PC-3 (cell line): ENCODE data around the gene WAC. TPM values are rescaled to one million over a fixed set of nuclear protein-coding genes. Genes with fewer than 3 reads are reported as not detected.

Experiments used
- ATAC-seq: fragments of 200-7000 bp; cut with Tn5 transposase; 2 replicates; pipeline ENCODE4 v1.9.1; 2020; ENCODE audit warnings: mild to moderate bottlenecking, moderate library complexity
- BruUV-seq: library from RNA; stranded (reverse); fragments of 400-500 nt; replicated peaks from 2 replicates; lab custom pipeline; 2021; lab: Mats Ljungman, UMichigan
- CTCF ChIA-PET: fragments of 300-600 bp; sonication (Branson Sonifier 250); formaldehyde crosslinking; loops from one replicate; lab custom pipeline; 2022; ENCODE audit warnings: antibody characterized with exemption; lab: Charles Lee
- POLR2A ChIA-PET: fragments of 300-600 bp; sonication (Branson Sonifier 250); formaldehyde crosslinking; loops from one replicate; lab custom pipeline; 2022; ENCODE audit warnings: antibody characterized with exemption; ENCODE audit not compliant: unreplicated experiment; lab: Charles Lee
- DNase-seq: peaks from one replicate; pipeline ENCODE4 v3.0.0-alpha.2; 2015
- H2AFZ ChIP-seq: fragments of 300-600 bp; sonication (generic); 2 replicates; pipeline ENCODE4 v1.6.0; 2016; ENCODE audit warnings: antibody characterized with exemption, low read length
- H3F3A ChIP-seq: fragments of 300-600 bp; sonication (generic); one replicate; pipeline ENCODE4 v1.6.0; 2017; ENCODE audit warnings: antibody characterized with exemption, low read length, control low read depth, mild to moderate bottlenecking; ENCODE audit not compliant: unreplicated experiment
- H3K27ac ChIP-seq: fragments of 300-600 bp; sonication (generic); 2 replicates; pipeline ENCODE4 v1.5.1; 2016; ENCODE audit warnings: mild to moderate bottlenecking, low read length
- H3K27me3 ChIP-seq: fragments of 300-600 bp; sonication (generic); 2 replicates; pipeline ENCODE4 v1.6.1; 2016; ENCODE audit warnings: low read length, mixed read lengths
- H3K36me3 ChIP-seq: fragments of 300-600 bp; sonication (generic); 2 replicates; pipeline ENCODE4 v1.6.1; 2016; ENCODE audit warnings: low read depth, mixed run types, low read length, mixed read lengths
- H3K4me1 ChIP-seq: fragments of 300-600 bp; sonication (generic); 2 replicates; pipeline ENCODE4 v1.5.1; 2016; ENCODE audit warnings: low read length; ENCODE audit not compliant: insufficient read depth
- H3K4me2 ChIP-seq: fragments of 300-600 bp; sonication (generic); 2 replicates; pipeline ENCODE4 v1.6.0; 2016; ENCODE audit warnings: low read length
- H3K4me3 ChIP-seq: fragments of 300-600 bp; sonication (generic); 2 replicates; pipeline ENCODE4 v1.5.1; 2016; ENCODE audit warnings: mild to moderate bottlenecking, low read length, mixed read lengths
- H3K79me2 ChIP-seq: fragments of 300-600 bp; sonication (generic); 2 replicates; pipeline ENCODE4 v1.6.1; 2017; ENCODE audit warnings: low read length, mixed read lengths
- H3K9ac ChIP-seq: fragments of 300-600 bp; sonication (generic); 2 replicates; pipeline ENCODE4 v1.6.0; 2016; ENCODE audit warnings: mild to moderate bottlenecking, low read length
- H3K9me2 ChIP-seq: fragments of 300-600 bp; sonication (generic); replicated peaks from 2 replicates; pipeline ENCODE4 v1.6.1; 2016; ENCODE audit warnings: mixed run types, low read length, mixed read lengths
- H3K9me3 ChIP-seq: fragments of 300-600 bp; sonication (generic); 2 replicates; pipeline ENCODE4 v1.6.1; 2016; ENCODE audit warnings: low read length, mixed read lengths
- H4K20me1 ChIP-seq: fragments of 300-600 bp; sonication (generic); 2 replicates; pipeline ENCODE4 v1.6.1; 2016; ENCODE audit warnings: low read length, mixed read lengths
- CTCF ChIP-seq: fragments of 300-600 bp; sonication (generic); conservative IDR thresholded peaks from 2 replicates; pipeline ENCODE4 v1.5.1; 2017; ENCODE audit warnings: antibody characterized with exemption, low read depth, mild to moderate bottlenecking, low read length
- EZH2 ChIP-seq: fragments of 300-600 bp; sonication (generic); IDR thresholded peaks from one replicate; pipeline ENCODE4 v1.6.1; 2017; ENCODE audit warnings: antibody characterized with exemption, mild to moderate bottlenecking, low read length; ENCODE audit not compliant: unreplicated experiment
- EZH2phosphoT487 ChIP-seq: fragments of 300-600 bp; sonication (generic); IDR thresholded peaks from 2 replicates; pipeline ENCODE4 v1.6.1; 2018; ENCODE audit warnings: mild to moderate bottlenecking, antibody characterized with exemption, low read length, borderline replicate concordance
- intact Hi-C: fragments of 100-400 bp; cut with micrococcal nuclease; formaldehyde crosslinking; loops from 2 replicates; pipeline ENCODE4 v1.9.0; 2023
- total RNA-seq: library from RNA; depleted of rRNA; stranded (reverse); fragments of >200 nt; gene quantifications from 2 replicates; pipeline ENCODE4 v1.2.3, GENCODE V29; 2014

WAC gene
- total RNA-seq, 1 experiment from 2014 or later = 49.2 TPM

- no peak overlapping the region for H3K27ac ChIP-seq
- H3K36me3 ChIP-seq = peaks cover 9% of the 10 kb centered on the region; the same call in 1 of the 2 replicates
- H3K9me2 ChIP-seq = no peaks in the 10 kb centered on the region
- H3K9ac ChIP-seq = no peak overlapping the region
- H3K79me2 ChIP-seq = no peaks in the 10 kb centered on the region
- intact Hi-C loops = no loop called here
- no peaks in the 10 kb centered on the region for H3K4me1 ChIP-seq
- no peak for DNase-seq
- H2AFZ ChIP-seq = no peak overlapping the region
- no peak overlapping the region for H3K4me2 ChIP-seq
- H3K27me3 ChIP-seq = no peaks in the 10 kb centered on the region
- BruUV-seq = TSS peak; percentile 18
- H4K20me1 ChIP-seq = no peaks in the 10 kb centered on the region
- no peak overlapping the region for H3K4me3 ChIP-seq
- no peak for ATAC-seq
- TF ChIP-seq CTCF (no peak), EZH2 (no peak), EZH2phosphoT487 (no peak)
- H3F3A ChIP-seq = no peaks in the 10 kb centered on the region
- ChIA-PET POLR2A (no interaction called here), CTCF (no interaction called here)
- H3K9me3 ChIP-seq = no peaks in the 10 kb centered on the region
Observed at GRCh38 chr10:28523725-28524252, 9.1 kb upstream of the WAC start.

GRCh38 chr10:28530751-28531150 lies 2.2 kb upstream of the WAC start:
- H3K9me3 ChIP-seq = no peaks in the 10 kb centered on the region
- intact Hi-C loops = no loop called here
- H3K79me2 ChIP-seq = peaks cover 41% of the 10 kb centered on the region
- CTCF ChIA-PET = interaction anchor here (1.0 kb wide), 1 partner anchor 20 kb away, joined by 3 read pairs; no protein-coding TSS in a partner anchor
- ATAC-seq = no peak
- no peaks in the 10 kb centered on the region for H3F3A ChIP-seq
- no peaks in the 10 kb centered on the region for H3K9me2 ChIP-seq
- POLR2A ChIA-PET = no interaction called here
- BruUV-seq = no TSS peak
- H4K20me1 ChIP-seq = peaks cover 16% of the 10 kb centered on the region
- no peak overlapping the region for H3K9ac ChIP-seq
- H3K36me3 ChIP-seq = peaks cover 13% of the 10 kb centered on the region
- H3K27ac ChIP-seq = no peak overlapping the region
- no peak overlapping the region for H3K4me3 ChIP-seq
- no peak overlapping the region for H2AFZ ChIP-seq
- peaks cover 17% of the 10 kb centered on the region for H3K4me1 ChIP-seq
- peak overlapping the region; percentile 93; the same call in 1 of the 2 replicates for H3K4me2 ChIP-seq
- no peak for DNase-seq
- H3K27me3 ChIP-seq = no peaks in the 10 kb centered on the region
- TF ChIP-seq EZH2phosphoT487 (no peak), CTCF (no peak), EZH2 (no peak)

DNA sequence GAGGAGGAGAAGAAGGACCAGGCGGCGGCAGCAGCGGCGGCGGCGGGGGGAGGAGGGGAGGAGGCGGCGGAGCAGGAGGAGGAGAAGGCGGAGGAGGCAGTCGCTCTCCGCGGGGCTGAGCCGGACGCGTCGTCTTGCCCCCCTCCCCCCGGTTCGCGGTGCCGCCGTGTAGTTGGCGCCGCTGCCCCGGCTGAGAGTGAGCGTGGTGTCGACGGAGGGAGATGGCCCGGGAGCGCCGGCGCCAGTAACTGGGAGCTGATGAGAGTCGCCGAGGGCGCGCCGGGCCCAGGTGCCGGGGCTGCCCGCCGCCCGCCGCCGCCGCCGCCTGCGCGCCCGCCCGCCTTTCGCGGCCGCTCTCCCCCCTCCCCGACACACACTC lies 257 bp downstream of the WAC start:
- CTCF ChIA-PET = no interaction called here
- H3K4me3 ChIP-seq = peak overlapping the region; percentile 97
- no TSS peak for BruUV-seq
- H3K9ac ChIP-seq = peak overlapping the region; percentile 99
- POLR2A ChIA-PET = no interaction called here
- peaks cover 63% of the 10 kb centered on the region for H3K79me2 ChIP-seq
- H3K4me2 ChIP-seq = peak overlapping the region; percentile 93; the same call in 1 of the 2 replicates
- no peak for TF ChIP-seq EZH2
- no peak for TF ChIP-seq EZH2phosphoT487
- no peak for TF ChIP-seq CTCF
- peak overlapping the region; percentile 94; the same call in 1 of the 2 replicates for H3K27ac ChIP-seq
- no peaks in the 10 kb centered on the region for H3K27me3 ChIP-seq
- intact Hi-C loops = no loop called here
- peaks cover 21% of the 10 kb centered on the region for H4K20me1 ChIP-seq
- peaks cover 35% of the 10 kb centered on the region for H3K36me3 ChIP-seq
- ATAC-seq (peak; percentile 8), DNase-seq (no peak)
- H3K9me3 ChIP-seq = no peaks in the 10 kb centered on the region
- no peaks in the 10 kb centered on the region for H3K9me2 ChIP-seq
- H3F3A ChIP-seq = no peaks in the 10 kb centered on the region
- peaks cover 17% of the 10 kb centered on the region for H3K4me1 ChIP-seq
- no peak overlapping the region; the same call in 1 of the 2 replicates for H2AFZ ChIP-seq
